ENCODE measurements around the gene TMEM220. TPM values are rescaled to one million over a fixed set of nuclear protein-coding genes. Genes with fewer than 3 reads are reported as not detected.

Gene TMEM220
- total RNA-seq, 6 donors from 2014 or later, result 1.4 to 16.6 (median 6.8) TPM

- Histone ChIP-seq H3K27me3 (no peaks in the 10 kb centered on the region), H3K36me3 (peaks cover 0 to 9% (median 0%) of the 10 kb centered on the region in 4 donors), H3K4me1 (peaks cover 0 to 8% (median 5%) of the 10 kb centered on the region in 4 donors), H3K4me3 (no peak overlapping the region), H3K9me3 (no peaks in the 10 kb centered on the region), H3K27ac (no peak overlapping the region)
- TF ChIP-seq POLR2AphosphoS5 (IDR thresholded peaks at IDR 0.05), result no peak
- no peak for TF ChIP-seq POLR2A (IDR thresholded peaks at IDR 0.05)
- no peak for TF ChIP-seq EP300 (IDR thresholded peaks at IDR 0.05)
- TF ChIP-seq CTCF (IDR thresholded peaks at IDR 0.05), result no peak
- WGBS, 2 donors, result 57 to 85% methylated on average over 2 of the region's 2 CpGs
- DNase-seq, result no peak
- ATAC-seq (ENCODE audit: low FRiP score in 2 of 2), result no peak
Measured at GRCh38 chr17:10726196-10726595, 3.6 kb downstream of the TMEM220 start.

GRCh38 chr17:10725262-10725661 lies 4.6 kb downstream of the TMEM220 start:
- H3K27me3 ChIP-seq, result no peaks in the 10 kb centered on the region
- H3K4me1 ChIP-seq, result peaks cover 0 to 8% (median 4%) of the 10 kb centered on the region in 4 donors
- 81 to 95% methylated on average over 3 of the region's 3 CpGs for WGBS, 2 donors
- H3K27ac ChIP-seq, result no peak overlapping the region
- no peak overlapping the region for H3K4me3 ChIP-seq
- H3K9me3 ChIP-seq, result no peaks in the 10 kb centered on the region
- ATAC-seq (ENCODE audit: low FRiP score in 2 of 2) (no peak), DNase-seq (no peak)
- peaks cover 0 to 12% (median 0%) of the 10 kb centered on the region in 4 donors for H3K36me3 ChIP-seq
- TF ChIP-seq EP300 (IDR thresholded peaks at IDR 0.05) (no peak), CTCF (IDR thresholded peaks at IDR 0.05) (no peak), POLR2AphosphoS5 (IDR thresholded peaks at IDR 0.05) (no peak), POLR2A (IDR thresholded peaks at IDR 0.05) (no peak)

- Histone ChIP-seq H3K4me3 (no peak overlapping the region), H3K9me3 (no peaks in the 10 kb centered on the region), H3K27ac (no peak overlapping the region), H3K36me3 (peaks cover 0 to 12% (median 0%) of the 10 kb centered on the region in 4 donors), H3K27me3 (no peaks in the 10 kb centered on the region), H3K4me1 (peaks cover 0 to 8% (median 3%) of the 10 kb centered on the region in 4 donors)
- ATAC-seq (ENCODE audit: low FRiP score in 2 of 2) (no peak), DNase-seq (no peak)
- TF ChIP-seq EP300 (IDR thresholded peaks at IDR 0.05) (no peak), CTCF (IDR thresholded peaks at IDR 0.05) (no peak), POLR2A (IDR thresholded peaks at IDR 0.05) (no peak), POLR2AphosphoS5 (IDR thresholded peaks at IDR 0.05) (no peak)
- WGBS, 2 donors, result 86 to 93% methylated on average over 11 of the region's 11 CpGs
Measured at GRCh38 chr17:10724546-10725195, 5.2 kb downstream of the TMEM220 start.

GRCh38 chr17:10718547-10718946 lies 11.3 kb downstream of the TMEM220 start:
- ATAC-seq (ENCODE audit: low FRiP score in 2 of 2) (no peak), DNase-seq (no peak)
- H3K27ac ChIP-seq, result no peak overlapping the region
- H3K4me1 ChIP-seq, result no peaks in the 10 kb centered on the region
- H3K4me3 ChIP-seq, result no peak overlapping the region
- H3K36me3 ChIP-seq, result peaks cover 0 to 23% (median 0%) of the 10 kb centered on the region in 4 donors
- H3K27me3 ChIP-seq, result no peaks in the 10 kb centered on the region
- no peak for TF ChIP-seq POLR2A (IDR thresholded peaks at IDR 0.05)
- TF ChIP-seq CTCF (IDR thresholded peaks at IDR 0.05), result no peak
- no peak for TF ChIP-seq EP300 (IDR thresholded peaks at IDR 0.05)
- no peak for TF ChIP-seq POLR2AphosphoS5 (IDR thresholded peaks at IDR 0.05)
- H3K9me3 ChIP-seq, result no peaks in the 10 kb centered on the region
- WGBS, 2 donors, result 31 to 84% methylated on average over 1 of the region's 1 CpG

- TF ChIP-seq POLR2A (IDR thresholded peaks at IDR 0.05) (no peak), POLR2AphosphoS5 (IDR thresholded peaks at IDR 0.05) (no peak), EP300 (IDR thresholded peaks at IDR 0.05) (no peak), CTCF (IDR thresholded peaks at IDR 0.05) (no peak)
- H3K36me3 ChIP-seq, result peaks cover 12 to 31% (median 16%) of the 10 kb centered on the region in 4 donors
- 94 to 96% methylated on average over 10 of the region's 10 CpGs for WGBS, 2 donors
- no peak overlapping the region for H3K4me3 ChIP-seq
- no peak for ATAC-seq (ENCODE audit: low FRiP score in 2 of 2)
- no peaks in the 10 kb centered on the region for H3K4me1 ChIP-seq
- no peak overlapping the region for H3K27ac ChIP-seq
- DNase-seq, result no peak
- no peaks in the 10 kb centered on the region for H3K9me3 ChIP-seq
- H3K27me3 ChIP-seq, result no peaks in the 10 kb centered on the region
Measured at GRCh38 chr17:10716218-10716617, 13.6 kb downstream of the TMEM220 start.
